OCI-LY3 (cell line): ENCODE results near the gene CNTN1.

Source experiments
- CTCF ChIP-seq: fragments of 200-600, 300-600 bp; sonication (generic); IDR thresholded peaks from 2 replicates; pipeline ENCODE4 v1.5.1; 2014; ENCODE audit warnings: antibody characterized with exemption, low read length, low read depth
- EZH2phosphoT487 ChIP-seq: fragments of 200-600 bp; shearing (Covaris generic); IDR thresholded peaks from 2 replicates; pipeline ENCODE4 v1.6.1; 2018; ENCODE audit warnings: antibody characterized with exemption, mixed run types, low read depth

- no peak for TF ChIP-seq EZH2phosphoT487
- no peak for TF ChIP-seq CTCF
These were observed 45.8 kb upstream of the CNTN1 start for GRCh38 chr12:40646456-40646855.
